H1 (cell line): Measurements from ENCODE around the gene KIAA0040. TPM values are rescaled to one million over a fixed set of nuclear protein-coding genes. Genes with fewer than 3 reads are reported as not detected.

Experiments used
- CTCF ChIA-PET: fragments of 300-600 bp; sonication (Branson Sonifier 250); formaldehyde crosslinking; loops from one replicate; lab custom pipeline; 2021; ENCODE audit not compliant: partially characterized antibody; lab: Charles Lee
- POLR2A ChIA-PET: fragments of 300-600 bp; sonication (Branson Sonifier 250); formaldehyde crosslinking; loops from one replicate; lab custom pipeline; 2021; ENCODE audit warnings: inconsistent platforms; ENCODE audit not compliant: partially characterized antibody; lab: Charles Lee
- DNase-seq, 2 experiments: peaks; one replicate each; pipeline versions ENCODE4 v3.0.0 to v3.0.0-alpha.2; 2010 to 2022; ENCODE audit warnings: low spot score in 2 of 2, low read depth in 1 of 2, mixed read lengths in 1 of 2
- FAIRE-seq: peaks from 2 replicates; lab custom pipeline; 2011; peaks lifted over from hg19 to GRCh38; lab: Jason Lieb, UNC
- H2AFZ ChIP-seq: 2 replicates; pipeline ENCODE4 v1.8.1; 2012; ENCODE audit warnings: low read length, inconsistent platforms
- H2AK5ac ChIP-seq: 2 replicates; pipeline ENCODE4 v1.6.1; 2013; ENCODE audit warnings: low read depth, low read length
- H2BK120ac ChIP-seq: replicated peaks from 2 replicates; pipeline ENCODE3; 2013; ENCODE audit warnings: low read depth, low read length, inconsistent platforms
- H2BK12ac ChIP-seq: 2 replicates; pipeline ENCODE4 v1.6.1; 2013; ENCODE audit warnings: low read depth, low read length
- H2BK15ac ChIP-seq: 2 replicates; pipeline ENCODE4 v1.6.1; 2013; ENCODE audit warnings: low read length
- H2BK20ac ChIP-seq: 2 replicates; pipeline ENCODE4 v1.6.1; 2013; ENCODE audit warnings: low read length
- H2BK5ac ChIP-seq: 2 replicates; pipeline ENCODE4 v1.6.1; 2013; ENCODE audit warnings: low read depth, low read length
- H3K14ac ChIP-seq: 2 replicates; pipeline ENCODE4 v1.6.1; 2013; ENCODE audit warnings: inconsistent platforms; ENCODE audit not compliant: insufficient read length
- H3K18ac ChIP-seq: 2 replicates; pipeline ENCODE4 v1.6.1; 2013; ENCODE audit warnings: low read length; ENCODE audit errors: extremely low read depth
- H3K23ac ChIP-seq: 2 replicates; pipeline ENCODE4 v1.6.1; 2013; ENCODE audit warnings: inconsistent platforms; ENCODE audit not compliant: insufficient read length
- H3K23me2 ChIP-seq: 2 replicates; pipeline ENCODE4 v1.6.1; 2013; ENCODE audit warnings: low read depth, low read length
- H3K27ac ChIP-seq: 2 replicates; pipeline ENCODE4 v1.6.1; 2011; ENCODE audit warnings: low read depth, low read length, inconsistent platforms
- H3K27me3 ChIP-seq, 4 experiments: replicated peaks in 1 of 4; 1 replicate in 1 of 4; 2 replicates in 3 of 4; pipeline versions ENCODE4 v1.6.1 to v1.8.1; 2011 to 2013; ENCODE audit warnings: low read length in 3 of 4, mild to moderate bottlenecking in 3 of 4, inconsistent platforms in 2 of 4, mixed read lengths in 2 of 4, moderate library complexity in 1 of 4; ENCODE audit not compliant: control insufficient read depth in 3 of 4, insufficient read depth in 3 of 4; ENCODE audit errors: extremely low read depth in 1 of 4
- H3K36me3 ChIP-seq, 4 experiments: 2 replicates each; pipeline versions ENCODE4 v1.6.1 to v1.8.1; 2011 to 2013; ENCODE audit warnings: mild to moderate bottlenecking in 4 of 4, low read length in 3 of 4, moderate library complexity in 2 of 4, control low read depth in 1 of 4, inconsistent platforms in 1 of 4; ENCODE audit not compliant: insufficient read depth in 4 of 4, control insufficient read depth in 2 of 4
- H3K4ac ChIP-seq: replicated peaks from 2 replicates; pipeline ENCODE3; 2013; ENCODE audit warnings: low read length, low read depth, mixed read lengths, inconsistent platforms; ENCODE audit not compliant: insufficient read length
- H3K4me1 ChIP-seq, 4 experiments: replicated peaks in 1 of 4; 1 replicate in 1 of 4; 2 replicates in 3 of 4; pipeline versions ENCODE4 v1.6.1 to v1.8.1; 2011 to 2013; ENCODE audit warnings: low read length in 3 of 4, inconsistent platforms in 2 of 4, mixed read lengths in 1 of 4; ENCODE audit not compliant: insufficient read depth in 4 of 4, control insufficient read depth in 3 of 4
- H3K4me2 ChIP-seq, 2 experiments: 2 replicates each; pipeline versions ENCODE4 v1.6.1 to v1.8.1; 2011 to 2013; ENCODE audit warnings: low read depth in 2 of 2, low read length in 2 of 2, control low read depth in 1 of 2, inconsistent platforms in 1 of 2, mild to moderate bottlenecking in 1 of 2; ENCODE audit not compliant: insufficient read depth in 1 of 2
- H3K4me3 ChIP-seq, 4 experiments: fragments of 200-600, 300-600 bp in 1 of 4; sonication (generic), shearing (Covaris generic), sonication (Bioruptor Twin) in 1 of 4; 2 replicates each; pipeline versions ENCODE4 v1.5.1 to v1.8.1; 2011 to 2016; ENCODE audit warnings: low read length in 4 of 4, low read depth in 3 of 4, control low read depth in 2 of 4, inconsistent platforms in 2 of 4, mild to moderate bottlenecking in 2 of 4, mixed read lengths in 1 of 4, moderate library complexity in 1 of 4; ENCODE audit not compliant: insufficient read depth in 2 of 4; ENCODE audit errors: extremely low read depth in 1 of 4
- H3K56ac ChIP-seq: replicated peaks from 2 replicates; pipeline ENCODE3; 2013; ENCODE audit warnings: low read depth, mild to moderate bottlenecking, mixed read lengths, low read length, inconsistent platforms; ENCODE audit not compliant: insufficient read length
- H3K79me1 ChIP-seq: 2 replicates; pipeline ENCODE4 v1.6.1; 2013; ENCODE audit warnings: low read depth, low read length, control low read depth
- H3K79me2 ChIP-seq, 2 experiments: 2 replicates each; pipeline versions ENCODE4 v1.6.1 to v1.8.1; 2012 to 2013; ENCODE audit warnings: low read length in 2 of 2, mild to moderate bottlenecking in 2 of 2, inconsistent platforms in 1 of 2; ENCODE audit not compliant: insufficient read depth in 2 of 2, control insufficient read depth in 1 of 2
- H3K9ac ChIP-seq, 4 experiments: replicated peaks in 1 of 4; 1 replicate in 1 of 4; 2 replicates in 3 of 4; pipeline versions ENCODE4 v1.6.1 to v1.8.1; 2011 to 2013; ENCODE audit warnings: low read depth in 3 of 4, low read length in 3 of 4, control low read depth in 2 of 4, mild to moderate bottlenecking in 2 of 4, moderate library complexity in 2 of 4, inconsistent platforms in 1 of 4; ENCODE audit errors: extremely low read depth in 1 of 4
- H3K9me3 ChIP-seq, 2 experiments: 2 replicates each; pipeline versions ENCODE4 v1.6.1 to v1.8.1; 2012 to 2013; ENCODE audit warnings: mild to moderate bottlenecking in 2 of 2, moderate library complexity in 2 of 2, control low read depth in 1 of 2, inconsistent platforms in 1 of 2, low read depth in 1 of 2, low read length in 1 of 2, mixed read lengths in 1 of 2; ENCODE audit not compliant: insufficient read depth in 2 of 2
- H4K20me1 ChIP-seq, 2 experiments: replicated peaks in 1 of 2; 2 replicates each; pipeline versions ENCODE3 to v1.8.1; 2011 to 2013; ENCODE audit warnings: inconsistent platforms in 2 of 2, low read length in 2 of 2, mild to moderate bottlenecking in 1 of 2; ENCODE audit not compliant: insufficient read depth in 2 of 2, control insufficient read depth in 1 of 2
- H4K5ac ChIP-seq: 2 replicates; pipeline ENCODE4 v1.6.1; 2013; ENCODE audit warnings: low read length, low read depth, mixed read lengths, inconsistent platforms; ENCODE audit not compliant: insufficient read length
- H4K8ac ChIP-seq: 2 replicates; pipeline ENCODE4 v1.8.0; 2013; ENCODE audit warnings: mild to moderate bottlenecking, moderate library complexity, low read length, inconsistent platforms; ENCODE audit not compliant: insufficient read depth; ENCODE audit errors: extremely low read depth
- H4K91ac ChIP-seq: replicated peaks from 2 replicates; pipeline ENCODE3; 2013; ENCODE audit warnings: low read length, mixed read lengths, inconsistent platforms; ENCODE audit not compliant: insufficient read length
- CBX5 ChIP-seq: fragments of 300-800, 300-1000 bp; sonication (generic); IDR thresholded peaks from 2 replicates; pipeline ENCODE4 v1.7.1; 2016; ENCODE audit warnings: antibody characterized with exemption, low read length, low read depth
- EZH2 ChIP-seq: fragments of 200-600 bp; sonication (generic); IDR thresholded peaks from 2 replicates; pipeline ENCODE4 v1.7.1; 2012; ENCODE audit warnings: low read depth, mild to moderate bottlenecking, moderate library complexity, low read length, inconsistent platforms; ENCODE audit not compliant: severe bottlenecking
- FOSL1 ChIP-seq: IDR thresholded peaks from 2 replicates; pipeline ENCODE4 v1.6.1; 2011; ENCODE audit warnings: mild to moderate bottlenecking, low read depth, low read length, moderate library complexity; ENCODE audit not compliant: insufficient read depth
- KDM5A ChIP-seq: fragments of 200-600 bp; IDR thresholded peaks from 2 replicates; pipeline ENCODE4 v1.7.1; 2012; ENCODE audit warnings: mild to moderate bottlenecking, low read length, inconsistent platforms, mixed read lengths
- SIX5 ChIP-seq: IDR thresholded peaks from 2 replicates; pipeline ENCODE4 v1.6.1; 2011; ENCODE audit warnings: mild to moderate bottlenecking, low read depth, low read length
- TAF7 ChIP-seq: optimal IDR thresholded peaks from 2 replicates; pipeline ENCODE3; 2011; ENCODE audit warnings: low read depth, mild to moderate bottlenecking, inconsistent platforms, low read length, moderate library complexity, borderline replicate concordance
- TBP ChIP-seq: IDR thresholded peaks from 2 replicates; pipeline ENCODE4 v1.6.1; 2011; ENCODE audit warnings: low read depth, low read length, improper control_type of control experiment
- WGBS, 2 experiments: shearing (Covaris generic) in 1 of 2; methylation state at CpG; one replicate each; pipeline versions ENCODE4 v1.1.6 to v1.1.7; 2013 to 2015; ENCODE audit warnings: low lambda C conversion rate in 2 of 2, mixed read lengths in 2 of 2, inconsistent platforms in 1 of 2, low coverage in 1 of 2, missing lambda C conversion rate in 1 of 2; ENCODE audit not compliant: insufficient replicate concordance in 2 of 2, insufficient coverage in 1 of 2, insufficient read length in 1 of 2; ENCODE audit errors: extremely low coverage in 1 of 2, missing lambda C conversion rate in 1 of 2; 5-methylcytosine and 5-hydroxymethylcytosine counted together
- polyA plus RNA-seq, 7 experiments: library from polyadenylated mRNA; depleted of rRNA in 3 of 7; stranded (reverse) in 5 of 7; unstranded in 2 of 7; fragments of >200 nt in 5 of 7; fragments of 200-250 nt in 2 of 7; gene quantifications; 1 replicate in 5 of 7; 2 replicates in 1 of 7; 4 replicates in 1 of 7; pipeline versions ENCODE4 v1.2.1 to v1.2.3, GENCODE V29; 2011 to 2013; ENCODE audit warnings: missing spikeins in 2 of 7, mixed read lengths in 2 of 7
- total RNA-seq: library from RNA; stranded (reverse); fragmentation: NEBNext Ultra II Directional; extraction: Animal tissue kit (Norgen Biotek cat#: 25700); gene quantifications from 2 replicates; pipeline ENCODE4 v1.2.1, GENCODE V29; 2021

Gene KIAA0040
- total and polyA plus RNA-seq, 2 of the 8 experiments (the other 6 are each of a cell fraction or from before 2014, with no cell fraction given): 11.0 to 14.1 TPM

DNA sequence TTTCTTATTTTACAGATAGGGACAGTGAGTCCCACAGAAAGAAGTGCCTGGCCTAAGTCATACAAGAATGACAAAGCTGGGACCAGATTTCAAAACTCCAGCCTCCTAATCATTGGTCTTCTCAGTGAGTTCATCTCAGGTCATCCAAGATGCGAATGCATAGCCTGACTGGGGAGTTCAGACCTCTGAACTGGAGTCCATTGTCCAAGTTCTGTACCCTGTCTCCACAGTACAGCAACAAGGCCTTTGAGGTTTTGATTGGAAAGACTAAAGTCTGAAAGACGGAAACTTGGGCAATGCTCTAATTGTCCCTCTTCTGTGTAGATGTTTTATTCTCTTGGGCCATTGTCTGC is 63.0 kb downstream of the KIAA0040 start:
- Histone ChIP-seq H3K23me2 (peaks cover 2% of the 10 kb centered on the region), H3K36me3 (no peaks in the 10 kb centered on the region), H4K8ac (no peak overlapping the region), H3K27me3 (no peaks in the 10 kb centered on the region), H3K79me2 (no peaks in the 10 kb centered on the region), H3K23ac (no peak overlapping the region), H3K9me3 (no peaks in the 10 kb centered on the region), H3K14ac (no peak overlapping the region), H2AFZ (no peak overlapping the region), H2BK5ac (peak overlapping the region; percentile 75), H3K4me1 (peaks cover 0 to 26% (median 17%) of the 10 kb centered on the region in 4 experiments; a peak in 4 of 7 replicates), H3K79me1 (no peaks in the 10 kb centered on the region), H2AK5ac (peak overlapping the region; percentile 43; the same call in 1 of the 2 replicates), H4K20me1 (no peaks in the 10 kb centered on the region), H3K4ac (no peak overlapping the region), H3K9ac (peak overlapping the region in 2 of 4 experiments; percentile 0 to 56; a peak in 4 of 7 replicates), H2BK20ac (no peak overlapping the region; the same call in 1 of the 2 replicates), H3K56ac (no peak overlapping the region), H2BK12ac (peak overlapping the region; percentile 21; the same call in 1 of the 2 replicates), H3K18ac (peak overlapping the region; percentile 84), H4K5ac (peak overlapping the region; percentile 47), H4K91ac (peak overlapping the region; percentile 32), H2BK120ac (peak overlapping the region; percentile 39), H3K4me2 (peak overlapping the region; percentile 49 to 54; a peak in 2 of 4 replicates), H3K4me3 (no peak overlapping the region; a peak in 1 of 8 replicates), H3K27ac (peak overlapping the region; percentile 89; the same call in 1 of the 2 replicates), H2BK15ac (no peak overlapping the region)
- DNase-seq: no peak
- ChIA-PET CTCF (interaction anchor here (1.3 to 9.3 kb wide), 6 partner anchors 13 to 98 kb away, joined by 3 to 88 read pairs (median 38); no protein-coding TSS in a partner anchor), POLR2A (interaction anchor here (1.0 to 1.7 kb wide), 4 partner anchors 21 to 130 kb away, joined by 3 to 6 read pairs (median 4); partner anchors contain the start of gene MRPS14)
- WGBS, 2 experiments: 70% methylated on average over 2 of the region's 2 CpGs; no CpG with 5 or more reads in 1 of the 2 experiments
- FAIRE-seq: no peak
- TF ChIP-seq SIX5: no peak
- TF ChIP-seq KDM5A: no peak
- no peak for TF ChIP-seq CBX5
- no peak for TF ChIP-seq EZH2
- TF ChIP-seq TAF7: no peak
- no peak for TF ChIP-seq TBP
- TF ChIP-seq FOSL1: no peak
